ENCODE measurements around the gene ADRM1.

ADRM1 gene

GRCh38 chr20:62275219-62275618 lies 27.6 kb upstream of the ADRM1 start:
- TF ChIP-seq MAX (IDR thresholded peaks at IDR 0.05) (no peak), TEAD4 (IDR thresholded peaks at IDR 0.05) (no peak), RAD21 (IDR thresholded peaks at IDR 0.05; ENCODE audit: low read depth) (no peak), REST (IDR thresholded peaks at IDR 0.05; ENCODE audit: low read depth) (no peak), NFIC (IDR thresholded peaks at IDR 0.05) (no peak), ZBTB7A (IDR thresholded peaks at IDR 0.05; ENCODE audit: low read depth) (no peak), FOXM1 (IDR thresholded peaks at IDR 0.05; ENCODE audit: borderline replicate concordance, low read depth) (no peak), YY1 (IDR thresholded peaks at IDR 0.05; ENCODE audit: low read depth) (no peak), EGR1 (IDR thresholded peaks at IDR 0.05) (no peak), TAF1 (IDR thresholded peaks at IDR 0.05; ENCODE audit: low read depth) (no peak), CREB1 (IDR thresholded peaks at IDR 0.05; ENCODE audit: low read depth) (no peak), TCF12 (IDR thresholded peaks at IDR 0.05; ENCODE audit: low read depth) (no peak), EP300 (IDR thresholded peaks at IDR 0.05; ENCODE audit: borderline replicate concordance) (no peak), USF1 (IDR thresholded peaks at IDR 0.05) (no peak), CEBPB (IDR thresholded peaks at IDR 0.05) (no peak)

DNA sequence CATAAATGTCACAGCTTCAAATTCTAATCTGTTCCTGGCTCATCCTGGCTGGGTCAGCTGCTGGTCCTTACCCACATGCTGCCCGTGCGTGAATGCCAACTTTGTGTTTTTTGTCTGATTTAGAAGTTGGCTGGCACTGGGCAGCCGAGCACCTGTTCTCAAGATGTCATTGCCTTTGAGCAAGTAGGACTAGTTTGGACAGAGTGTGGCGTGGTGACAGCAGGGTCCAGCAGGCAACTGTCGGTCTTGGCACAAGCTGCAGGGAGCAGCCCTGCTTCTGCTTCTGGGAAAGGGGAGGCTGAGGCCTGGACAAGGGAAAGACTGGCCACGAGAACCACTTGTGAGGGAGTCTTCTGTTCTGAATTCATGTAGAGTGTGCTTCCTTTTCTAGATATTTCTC lies 26.4 kb upstream of the ADRM1 start:
- TF ChIP-seq USF1 (IDR thresholded peaks at IDR 0.05) (no peak), ZBTB7A (IDR thresholded peaks at IDR 0.05; ENCODE audit: low read depth) (no peak), EP300 (IDR thresholded peaks at IDR 0.05; ENCODE audit: borderline replicate concordance) (no peak), NFIC (IDR thresholded peaks at IDR 0.05) (no peak), TEAD4 (IDR thresholded peaks at IDR 0.05) (no peak), TCF12 (IDR thresholded peaks at IDR 0.05; ENCODE audit: low read depth) (no peak), YY1 (IDR thresholded peaks at IDR 0.05; ENCODE audit: low read depth) (no peak), CEBPB (IDR thresholded peaks at IDR 0.05) (no peak), FOXM1 (IDR thresholded peaks at IDR 0.05; ENCODE audit: borderline replicate concordance, low read depth) (no peak), EGR1 (IDR thresholded peaks at IDR 0.05) (no peak), CREB1 (IDR thresholded peaks at IDR 0.05; ENCODE audit: low read depth) (no peak), RAD21 (IDR thresholded peaks at IDR 0.05; ENCODE audit: low read depth) (no peak), TAF1 (IDR thresholded peaks at IDR 0.05; ENCODE audit: low read depth) (no peak), MAX (IDR thresholded peaks at IDR 0.05) (no peak), REST (IDR thresholded peaks at IDR 0.05; ENCODE audit: low read depth) (no peak)

DNA sequence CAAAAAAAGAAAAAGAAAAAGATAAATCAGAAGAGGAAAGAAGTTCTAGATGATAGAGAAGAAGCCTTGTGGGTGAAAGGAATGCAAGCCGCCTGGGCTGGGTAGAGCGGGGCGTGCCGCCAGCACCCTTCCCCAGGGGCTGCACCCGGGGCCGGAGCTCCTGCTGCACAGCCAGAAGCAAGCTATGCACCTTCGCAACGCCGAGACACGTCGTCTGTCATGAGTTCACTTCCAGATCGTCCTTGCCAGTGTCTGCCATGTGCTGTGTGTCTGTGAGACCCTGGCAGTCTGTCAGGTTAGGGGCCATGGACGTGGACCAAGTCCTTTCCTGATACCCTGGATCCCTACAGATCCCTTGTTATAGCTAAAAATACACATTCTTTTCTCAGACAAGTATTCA lies 25.5 kb upstream of the ADRM1 start:
- TF ChIP-seq TCF12 (IDR thresholded peaks at IDR 0.05; ENCODE audit: low read depth) = no peak
- TF ChIP-seq YY1 (IDR thresholded peaks at IDR 0.05; ENCODE audit: low read depth) = no peak
- no peak for TF ChIP-seq REST (IDR thresholded peaks at IDR 0.05; ENCODE audit: low read depth)
- TF ChIP-seq TEAD4 (IDR thresholded peaks at IDR 0.05) = no peak
- no peak for TF ChIP-seq EGR1 (IDR thresholded peaks at IDR 0.05)
- TF ChIP-seq CREB1 (IDR thresholded peaks at IDR 0.05; ENCODE audit: low read depth) = no peak
- no peak for TF ChIP-seq RAD21 (IDR thresholded peaks at IDR 0.05; ENCODE audit: low read depth)
- no peak for TF ChIP-seq CEBPB (IDR thresholded peaks at IDR 0.05)
- TF ChIP-seq ZBTB7A (IDR thresholded peaks at IDR 0.05; ENCODE audit: low read depth) = no peak
- no peak for TF ChIP-seq USF1 (IDR thresholded peaks at IDR 0.05)
- no peak for TF ChIP-seq EP300 (IDR thresholded peaks at IDR 0.05; ENCODE audit: borderline replicate concordance)
- TF ChIP-seq MAX (IDR thresholded peaks at IDR 0.05) = no peak

- no peak for TF ChIP-seq FOXM1 (IDR thresholded peaks at IDR 0.05; ENCODE audit: borderline replicate concordance, low read depth)
- TF ChIP-seq EGR1 (IDR thresholded peaks at IDR 0.05) = no peak
- no peak for TF ChIP-seq TCF12 (IDR thresholded peaks at IDR 0.05; ENCODE audit: low read depth)
- no peak for TF ChIP-seq ZBTB7A (IDR thresholded peaks at IDR 0.05; ENCODE audit: low read depth)
- no peak for TF ChIP-seq CREB1 (IDR thresholded peaks at IDR 0.05; ENCODE audit: low read depth)
- no peak for TF ChIP-seq TAF1 (IDR thresholded peaks at IDR 0.05; ENCODE audit: low read depth)
- TF ChIP-seq REST (IDR thresholded peaks at IDR 0.05; ENCODE audit: low read depth) = no peak
- no peak for TF ChIP-seq TEAD4 (IDR thresholded peaks at IDR 0.05)
- TF ChIP-seq YY1 (IDR thresholded peaks at IDR 0.05; ENCODE audit: low read depth) = no peak
- TF ChIP-seq CEBPB (IDR thresholded peaks at IDR 0.05) = no peak
- TF ChIP-seq USF1 (IDR thresholded peaks at IDR 0.05) = no peak
- TF ChIP-seq RAD21 (IDR thresholded peaks at IDR 0.05; ENCODE audit: low read depth) = no peak
- TF ChIP-seq MAX (IDR thresholded peaks at IDR 0.05) = no peak
- TF ChIP-seq EP300 (IDR thresholded peaks at IDR 0.05; ENCODE audit: borderline replicate concordance) = no peak
- no peak for TF ChIP-seq NFIC (IDR thresholded peaks at IDR 0.05)
Measured at GRCh38 chr20:62280303-62280702, 22.5 kb upstream of the ADRM1 start.
